K562 (cell line): ENCODE results near the gene NFYC. TPM values are rescaled to one million over a fixed set of nuclear protein-coding genes. Genes with fewer than 3 reads are reported as not detected.

ENCODE experiments used
- CUX1 ChIP-seq: fragments of 200-800 bp; sonication (Bioruptor generic); IDR thresholded peaks from 2 replicates; pipeline ENCODE4 v1.6.1; 2016; ENCODE audit warnings: missing genetic modification characterization, missing compliant biosample characterization
- FOXP1 ChIP-seq: sonication (generic); formaldehyde crosslinking; IDR thresholded peaks from 2 replicates; pipeline ENCODE4 v1.8.0; 2022; ENCODE audit warnings: mild to moderate bottlenecking, missing genetic modification reagents
- GATAD2B ChIP-seq: fragments of 450-650 bp; IDR thresholded peaks from 2 replicates; pipeline ENCODE4 v1.6.1; 2017; ENCODE audit warnings: mild to moderate bottlenecking, borderline replicate concordance
- LCOR ChIP-seq: sonication (generic); formaldehyde crosslinking; IDR thresholded peaks from 2 replicates; pipeline ENCODE4 v1.8.0; 2022; ENCODE audit warnings: mild to moderate bottlenecking, missing genetic modification reagents
- NR3C1 ChIP-seq: sonication (generic); formaldehyde crosslinking; IDR thresholded peaks from 2 replicates; pipeline ENCODE4 v1.8.1; 2022; ENCODE audit warnings: missing genetic modification reagents
- PHB ChIP-seq: fragments of 250-450 bp; sonication (Bioruptor Pico); IDR thresholded peaks from 2 replicates; pipeline ENCODE4 v1.5.0; 2021
- SAFB ChIP-seq: fragments of 200-400 bp; formaldehyde crosslinking; IDR thresholded peaks from 2 replicates; pipeline ENCODE4 v1.6.1; 2017; ENCODE audit warnings: low read depth, low read length, borderline replicate concordance
- STAT5A ChIP-seq: IDR thresholded peaks from 2 replicates; pipeline ENCODE4 v1.6.1; 2012; ENCODE audit warnings: low read length, inconsistent platforms, borderline replicate concordance
- TAL1 ChIP-seq: fragments of 450-650 bp; IDR thresholded peaks from 2 replicates; pipeline ENCODE4 v1.6.1; 2016; ENCODE audit warnings: mild to moderate bottlenecking
- TOE1 ChIP-seq, 2 experiments: fragments of 450-650 bp in 1 of 2; sonication (generic) in 1 of 2; formaldehyde crosslinking in 1 of 2; IDR thresholded peaks; 2 replicates each; pipeline versions ENCODE4 v1.7.1 to v1.8.0; 2016 to 2022; ENCODE audit warnings: borderline replicate concordance in 2 of 2, mild to moderate bottlenecking in 2 of 2, antibody characterized with exemption in 1 of 2, inconsistent platforms in 1 of 2, low read depth in 1 of 2, missing genetic modification reagents in 1 of 2, moderate library complexity in 1 of 2
- ZFP91 ChIP-seq: sonication (generic); formaldehyde crosslinking; IDR thresholded peaks from 2 replicates; pipeline ENCODE4 v1.8.0; 2022; ENCODE audit warnings: mild to moderate bottlenecking, missing genetic modification reagents
- ZNF263 ChIP-seq: sonication (generic); formaldehyde crosslinking; IDR thresholded peaks from 2 replicates; pipeline ENCODE4 v1.8.0; 2022; ENCODE audit warnings: mild to moderate bottlenecking, missing genetic modification reagents, borderline replicate concordance
- ZNF609 ChIP-seq: sonication (generic); formaldehyde crosslinking; IDR thresholded peaks from 2 replicates; pipeline ENCODE4 v1.8.1; 2023; ENCODE audit warnings: missing genetic modification reagents, mild to moderate bottlenecking, borderline replicate concordance
- ZNF766 ChIP-seq: fragments of 200-800 bp; sonication (Bioruptor generic); conservative IDR thresholded peaks from 2 replicates; pipeline ENCODE4 v1.6.1; 2016; ENCODE audit warnings: missing genetic modification characterization, missing compliant biosample characterization
- ZSCAN29 ChIP-seq: fragments of 450-650 bp; IDR thresholded peaks from 2 replicates; pipeline ENCODE4 v1.6.1; 2017
- polyA plus RNA-seq, 8 experiments: library from polyadenylated mRNA; depleted of rRNA in 4 of 8; stranded (reverse) in 5 of 8; unstranded in 3 of 8; fragments of >200 nt; fragmentation: Nextera tagmentation in 2 of 8; fragmentation: Illumina TruSeq in 1 of 8; extraction: Ambion mirVana in 2 of 8; extraction: Trizol in 1 of 8; gene quantifications; 2 replicates each; pipeline versions ENCODE4 v1.2.1 to v1.2.3, GENCODE V29; 2011 to 2014; ENCODE audit warnings: inconsistent platforms in 1 of 8, missing spikeins in 1 of 8
- total RNA-seq, 7 experiments: library from RNA; depleted of rRNA in 6 of 7; stranded (reverse); fragments of >200 nt in 6 of 7; fragmentation: Illumina TruSeq in 2 of 7; extraction: Trizol in 2 of 7; gene quantifications; 2 replicates each; pipeline versions ENCODE4 v1.2.1 to v1.2.3, GENCODE V29; 2011 to 2021; ENCODE audit warnings: low replicate concordance in 1 of 7

The NFYC gene
- total and polyA plus RNA-seq, 9 of the 15 experiments (the other 6 are each of a cell fraction or from before 2014, with no cell fraction given), result 4.8 to 59.8 (median 41.1) TPM

- TF ChIP-seq STAT5A (no peak), NR3C1 (peak; percentile 89), ZSCAN29 (no peak), TOE1 (IDR thresholded peaks at IDR 0.05; ENCODE audit: borderline replicate concordance) (no peak), TOE1 (CRISPR knock-in tag; IDR thresholded peaks at IDR 0.05; ENCODE audit: borderline replicate concordance, low read depth) (peak; percentile 82; the same call in 1 of the 2 replicates), SAFB (peak; percentile 78; the same call in 1 of the 2 replicates), ZNF263 (CRISPR knock-in tag) (peak; percentile 66; the same call in 1 of the 2 replicates), FOXP1 (CRISPR knock-in tag) (peak; percentile 97), PHB (CRISPR knock-in tag) (no peak), ZNF609 (CRISPR knock-in tag) (0 out of 2 replicates have a peak, but pooled peaks have one; percentile 65), GATAD2B (peak; percentile 29; the same call in 1 of the 2 replicates), CUX1 (CRISPR knock-in tag) (no peak), ZFP91 (CRISPR knock-in tag) (0 out of 2 replicates have a peak, but pooled peaks have one; percentile 65), TAL1 (no peak), ZNF766 (CRISPR knock-in tag) (no peak), LCOR (CRISPR knock-in tag) (no peak)
These were observed 91.7 kb downstream of the NFYC start, which contains the start of gene KCNQ4 (continued) for GRCh38 chr1:40783001-40783905.
